ENCODE results near the gene PDSS2. TPM values are rescaled to one million over a fixed set of nuclear protein-coding genes. Genes with fewer than 3 reads are reported as not detected.

Gene PDSS2
- total and polyA plus RNA-seq, 2 donors (not counting 1 experiment from before 2014, with no cell fraction given) = 16.9 to 17.0 TPM

DNA sequence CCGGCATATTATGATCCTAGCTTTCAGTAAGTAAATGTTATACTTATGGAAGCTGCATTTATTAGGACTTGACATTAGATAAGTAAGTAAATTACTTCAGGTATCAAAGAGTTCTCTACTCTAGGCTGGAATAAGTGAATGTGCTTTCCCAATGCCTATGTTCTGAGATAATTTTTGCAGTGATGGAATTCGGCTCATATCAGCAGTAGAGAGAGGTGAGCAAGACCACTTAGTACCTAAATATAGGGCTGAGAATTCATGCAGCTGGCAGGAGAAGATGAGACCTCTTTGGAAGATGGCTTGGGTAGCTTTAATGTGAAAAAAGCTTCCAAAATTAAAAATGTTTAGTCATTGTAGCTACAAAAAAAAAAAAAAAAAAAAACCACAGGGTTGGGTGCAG, 330.8 kb downstream of the PDSS2 start:
- H3K9ac ChIP-seq (ENCODE audit: low read length) = no peak overlapping the region
- DNase-seq (no peak), ATAC-seq (ENCODE audit: low read depth) (no peak)
- no CpG with 5 or more reads among the region's 2 CpGs for WGBS (ENCODE audit: insufficient coverage)
- H4K20me1 ChIP-seq (ENCODE audit: control insufficient read depth, insufficient read depth, low read length, poor library complexity, severe bottlenecking) = no peaks in the 10 kb centered on the region
- ChIA-PET CTCF (interaction anchor here (0.6 to 0.9 kb wide), 2 partner anchors 100 to 576 kb away, joined by 3 read pairs; partner anchors contain the start of gene MTRES1), POLR2A (no interaction called here)
- H3K4me1 ChIP-seq (ENCODE audit: control insufficient read depth in 2 of 2, insufficient read depth in 2 of 2, low read length in 2 of 2) = no peaks in the 10 kb centered on the region
- no peak overlapping the region for H3K4me3 Mint-ChIP-seq
- H3K36me3 ChIP-seq (replicated peaks in 1 of 2; ENCODE audit: control extremely low read depth in 1 of 2, control insufficient read depth in 1 of 2, extremely low read depth in 1 of 2, insufficient read depth in 2 of 2, low read length in 1 of 2) = no peaks in the 10 kb centered on the region
- peaks cover 3% of the 10 kb centered on the region for H3K27me3 Mint-ChIP-seq
- peaks cover 4% of the 10 kb centered on the region for H3K4me1 Mint-ChIP-seq
- H2AFZ ChIP-seq (ENCODE audit: insufficient read depth, low read depth, low read length, poor library complexity, severe bottlenecking) = no peak overlapping the region
- H3K27ac ChIP-seq (ENCODE audit: low read length in 2 of 2) = no peak overlapping the region
- no peak overlapping the region for H3K4me3 ChIP-seq (ENCODE audit: control extremely low read depth in 1 of 5, extremely low read depth in 1 of 5, insufficient read depth in 1 of 5, low read depth in 2 of 5, low read length in 4 of 5)
- H3K9me3 Mint-ChIP-seq (ENCODE audit: insufficient read depth) = no peaks in the 10 kb centered on the region
- H3K9me3 ChIP-seq (ENCODE audit: control extremely low read depth in 1 of 3, control insufficient read depth in 2 of 3, insufficient read depth in 1 of 3, low read length in 2 of 3) = no peaks in the 10 kb centered on the region
- no peak for TF ChIP-seq EZH2 (IDR thresholded peaks at IDR 0.05; ENCODE audit: borderline replicate concordance, insufficient read depth, low read depth, low read length, poor library complexity, severe bottlenecking)
- TF ChIP-seq, protein P1, sequence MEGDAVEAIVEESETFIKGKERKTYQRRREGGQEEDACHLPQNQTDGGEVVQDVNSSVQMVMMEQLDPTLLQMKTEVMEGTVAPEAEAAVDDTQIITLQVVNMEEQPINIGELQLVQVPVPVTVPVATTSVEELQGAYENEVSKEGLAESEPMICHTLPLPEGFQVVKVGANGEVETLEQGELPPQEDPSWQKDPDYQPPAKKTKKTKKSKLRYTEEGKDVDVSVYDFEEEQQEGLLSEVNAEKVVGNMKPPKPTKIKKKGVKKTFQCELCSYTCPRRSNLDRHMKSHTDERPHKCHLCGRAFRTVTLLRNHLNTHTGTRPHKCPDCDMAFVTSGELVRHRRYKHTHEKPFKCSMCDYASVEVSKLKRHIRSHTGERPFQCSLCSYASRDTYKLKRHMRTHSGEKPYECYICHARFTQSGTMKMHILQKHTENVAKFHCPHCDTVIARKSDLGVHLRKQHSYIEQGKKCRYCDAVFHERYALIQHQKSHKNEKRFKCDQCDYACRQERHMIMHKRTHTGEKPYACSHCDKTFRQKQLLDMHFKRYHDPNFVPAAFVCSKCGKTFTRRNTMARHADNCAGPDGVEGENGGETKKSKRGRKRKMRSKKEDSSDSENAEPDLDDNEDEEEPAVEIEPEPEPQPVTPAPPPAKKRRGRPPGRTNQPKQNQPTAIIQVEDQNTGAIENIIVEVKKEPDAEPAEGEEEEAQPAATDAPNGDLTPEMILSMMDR (IDR thresholded peaks at IDR 0.05) = no peak
- intact Hi-C loops (cut with micrococcal nuclease) = no loop called here
- no peak overlapping the region for H3K27ac Mint-ChIP-seq
- H3K4me2 ChIP-seq (replicated peaks; ENCODE audit: low read depth, low read length, poor library complexity, severe bottlenecking) = no peak overlapping the region
- no peaks in the 10 kb centered on the region for H3K79me2 ChIP-seq (ENCODE audit: control insufficient read depth, insufficient read depth, low read length)
- no peaks in the 10 kb centered on the region for H3K27me3 ChIP-seq (replicated peaks in 1 of 4; ENCODE audit: control extremely low read depth in 1 of 4, control insufficient read depth in 3 of 4, insufficient read depth in 4 of 4, low read length in 3 of 4)

DNA sequence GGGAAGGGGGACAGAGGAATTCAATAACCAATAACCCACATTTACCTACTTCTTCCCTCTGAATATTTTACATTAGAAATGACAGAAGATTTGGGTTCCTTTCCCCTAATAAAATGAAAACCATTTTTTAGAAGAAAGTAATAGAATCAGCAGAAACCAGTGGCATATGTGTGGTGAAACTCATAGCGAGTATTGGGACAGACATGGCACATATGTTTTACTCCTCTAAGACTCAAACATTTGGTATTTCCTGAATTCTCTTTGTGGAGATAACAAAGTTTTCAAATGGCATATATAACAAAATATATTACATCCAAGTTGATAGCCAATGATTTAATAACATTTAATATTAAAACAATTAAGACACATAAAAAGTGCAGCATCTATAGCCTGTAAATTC, 331.2 kb downstream of the PDSS2 start:
- intact Hi-C loops (cut with micrococcal nuclease) = no loop called here
- no peak for ATAC-seq (ENCODE audit: low read depth)
- Histone ChIP-seq H3K36me3 (replicated peaks in 1 of 2; ENCODE audit: control extremely low read depth in 1 of 2, control insufficient read depth in 1 of 2, extremely low read depth in 1 of 2, insufficient read depth in 2 of 2, low read length in 1 of 2) (no peaks in the 10 kb centered on the region), H3K9ac (ENCODE audit: low read length) (no peak overlapping the region), H3K27me3 (replicated peaks in 1 of 4; ENCODE audit: control extremely low read depth in 1 of 4, control insufficient read depth in 3 of 4, insufficient read depth in 4 of 4, low read length in 3 of 4) (no peaks in the 10 kb centered on the region), H3K4me3 (ENCODE audit: control extremely low read depth in 1 of 5, extremely low read depth in 1 of 5, insufficient read depth in 1 of 5, low read depth in 2 of 5, low read length in 4 of 5) (no peak overlapping the region), H3K79me2 (ENCODE audit: control insufficient read depth, insufficient read depth, low read length) (no peaks in the 10 kb centered on the region), H3K9me3 (ENCODE audit: control extremely low read depth in 1 of 3, control insufficient read depth in 2 of 3, insufficient read depth in 1 of 3, low read length in 2 of 3) (no peaks in the 10 kb centered on the region), H3K4me2 (replicated peaks; ENCODE audit: low read depth, low read length, poor library complexity, severe bottlenecking) (no peak overlapping the region), H3K27ac (ENCODE audit: low read length in 2 of 2) (no peak overlapping the region), H2AFZ (ENCODE audit: insufficient read depth, low read depth, low read length, poor library complexity, severe bottlenecking) (no peak overlapping the region), H3K4me1 (ENCODE audit: control insufficient read depth in 2 of 2, insufficient read depth in 2 of 2, low read length in 2 of 2) (no peaks in the 10 kb centered on the region), H4K20me1 (ENCODE audit: control insufficient read depth, insufficient read depth, low read length, poor library complexity, severe bottlenecking) (no peaks in the 10 kb centered on the region)
- no peak for DNase-seq
- Mint-ChIP-seq H3K27ac (no peak overlapping the region), H3K4me3 (no peak overlapping the region), H3K9me3 (ENCODE audit: insufficient read depth) (no peaks in the 10 kb centered on the region), H3K4me1 (peaks cover 4% of the 10 kb centered on the region), H3K27me3 (peaks cover 3% of the 10 kb centered on the region)
- CTCF ChIA-PET = no interaction called here
- no peak for TF ChIP-seq EZH2 (IDR thresholded peaks at IDR 0.05; ENCODE audit: borderline replicate concordance, insufficient read depth, low read depth, low read length, poor library complexity, severe bottlenecking)
- TF ChIP-seq, protein P1 (IDR thresholded peaks at IDR 0.05) = no peak
- POLR2A ChIA-PET = no interaction called here
- no CpG with 5 or more reads among the region's 1 CpG for WGBS (ENCODE audit: insufficient coverage)

Data from B cell (primary cell).